SK-N-SH (cell line): Measurements from ENCODE around the gene ZFHX3. TPM values are rescaled to one million over a fixed set of nuclear protein-coding genes. Genes with fewer than 3 reads are reported as not detected.

Source experiments
- CTCF ChIA-PET: fragments of 300-600, 350-600 bp; formaldehyde crosslinking; extraction: SDS; loops from one replicate; lab custom pipeline; 2021; lab: Yijun Ruan, JAX
- POLR2A ChIA-PET: fragments of 350-600 bp; sonication (Branson Sonifier 250); formaldehyde crosslinking; extraction: SDS; loops from one replicate; lab custom pipeline; 2020; ENCODE audit warnings: antibody characterized with exemption, inconsistent platforms; lab: Yijun Ruan, JAX
- DNase-seq: peaks from one replicate; pipeline ENCODE4 v3.0.0; 2012
- H2AFZ ChIP-seq: fragments of 200-600 bp; sonication (generic); 2 replicates; pipeline ENCODE4 v1.8.1; 2016; ENCODE audit warnings: antibody characterized with exemption, mild to moderate bottlenecking, low read depth
- H3F3A ChIP-seq: fragments of 200-600 bp; sonication (generic); replicated peaks from 2 replicates; pipeline ENCODE3; 2016; ENCODE audit warnings: antibody characterized with exemption, mild to moderate bottlenecking; ENCODE audit not compliant: insufficient read depth
- H3K27ac ChIP-seq, 2 experiments: fragments of 200-500 bp in 1 of 2; fragments of 200-600 bp in 1 of 2; sonication (Bioruptor generic) in 1 of 2; sonication (generic), shearing (Covaris generic) in 1 of 2; 2 replicates each; pipeline versions ENCODE4 v1.5.1 to v1.6.1; 2014 to 2016; ENCODE audit warnings: low read depth in 2 of 2, inconsistent platforms in 1 of 2, low read length in 1 of 2, mild to moderate bottlenecking in 1 of 2, mixed read lengths in 1 of 2
- H3K27me3 ChIP-seq: fragments of 200-600 bp; sonication (generic), shearing (Covaris generic); 2 replicates; pipeline ENCODE4 v1.6.1; 2016; ENCODE audit warnings: mixed run types; ENCODE audit not compliant: insufficient read depth
- H3K36me3 ChIP-seq, 2 experiments: fragments of 200-500 bp in 1 of 2; fragments of 200-600 bp in 1 of 2; sonication (Bioruptor generic) in 1 of 2; sonication (generic) in 1 of 2; replicated peaks in 1 of 2; 2 replicates each; pipeline versions ENCODE3 to v1.5.1; 2014 to 2016; ENCODE audit warnings: low read length in 1 of 2, mild to moderate bottlenecking in 1 of 2; ENCODE audit not compliant: insufficient read depth in 2 of 2, control insufficient read depth in 1 of 2
- H3K4me1 ChIP-seq, 2 experiments: fragments of 200-500 bp in 1 of 2; fragments of 200-600 bp in 1 of 2; sonication (Bioruptor generic) in 1 of 2; sonication (generic), shearing (Covaris generic) in 1 of 2; 2 replicates each; pipeline versions ENCODE4 v1.5.1 to v1.6.1; 2014 to 2016; ENCODE audit warnings: low read depth in 1 of 2, low read length in 1 of 2, mixed run types in 1 of 2; ENCODE audit not compliant: insufficient read depth in 2 of 2, control insufficient read depth in 1 of 2
- H3K4me2 ChIP-seq: fragments of 200-600 bp; sonication (generic), shearing (Covaris generic); 2 replicates; pipeline ENCODE4 v1.6.1; 2017; ENCODE audit warnings: mixed run types
- H3K4me3 ChIP-seq, 2 experiments: fragments of 200-500 bp in 1 of 2; fragments of 200-600 bp in 1 of 2; sonication (Bioruptor generic) in 1 of 2; sonication (generic), shearing (Covaris generic) in 1 of 2; 2 replicates each; pipeline versions ENCODE4 v1.5.1 to v1.8.1; 2014 to 2016; ENCODE audit warnings: low read depth in 2 of 2, inconsistent platforms in 1 of 2, low read length in 1 of 2, mild to moderate bottlenecking in 1 of 2, mixed read lengths in 1 of 2, moderate library complexity in 1 of 2
- H3K79me2 ChIP-seq: fragments of 200-600 bp; sonication (generic); 2 replicates; pipeline ENCODE4 v1.8.1; 2017; ENCODE audit warnings: mild to moderate bottlenecking; ENCODE audit not compliant: insufficient read depth
- H3K9ac ChIP-seq: fragments of 200-600 bp; sonication (generic); 2 replicates; pipeline ENCODE4 v1.6.1; 2017; ENCODE audit warnings: mixed run types
- H3K9me2 ChIP-seq: fragments of 200-600 bp; sonication (generic); 2 replicates; pipeline ENCODE4 v1.6.1; 2017; ENCODE audit warnings: mixed run types
- H3K9me3 ChIP-seq: fragments of 200-600 bp; sonication (generic); 2 replicates; pipeline ENCODE4 v1.6.1; 2017; ENCODE audit warnings: mixed run types, mild to moderate bottlenecking, moderate library complexity
- H4K20me1 ChIP-seq: fragments of 200-600 bp; sonication (generic); 2 replicates; pipeline ENCODE4 v1.6.1; 2017; ENCODE audit warnings: mild to moderate bottlenecking, mixed run types; ENCODE audit not compliant: insufficient read depth
- CHD2 ChIP-seq: fragments of 150-350 bp; IDR thresholded peaks from 2 replicates; pipeline ENCODE4 v1.6.1; 2018; ENCODE audit warnings: low read length; ENCODE audit not compliant: partially characterized antibody
- CTCF ChIP-seq: fragments of 200-600 bp; sonication (generic); IDR thresholded peaks from 2 replicates; pipeline ENCODE4 v1.6.1; 2017; ENCODE audit warnings: antibody characterized with exemption, mild to moderate bottlenecking, moderate library complexity
- EP300 ChIP-seq, 2 experiments: IDR thresholded peaks; 2 replicates each; pipeline versions ENCODE4 v1.4.0 to v1.6.1; 2012; ENCODE audit warnings: borderline replicate concordance in 1 of 2, low read depth in 1 of 2, low read length in 1 of 2
- FOXJ3 ChIP-seq: sonication (generic); formaldehyde crosslinking; IDR thresholded peaks from 2 replicates; pipeline ENCODE4 v1.5.1; 2020; ENCODE audit warnings: mild to moderate bottlenecking, missing genetic modification reagents
- FOXM1 ChIP-seq: IDR thresholded peaks from 2 replicates; pipeline ENCODE4 v1.4.0; 2012; ENCODE audit warnings: low read depth, mild to moderate bottlenecking
- GATA2 ChIP-seq: sonication (generic); formaldehyde crosslinking; IDR thresholded peaks from 2 replicates; pipeline ENCODE4 v1.5.0; 2020; ENCODE audit warnings: mild to moderate bottlenecking, missing genetic modification reagents
- MAX ChIP-seq: IDR thresholded peaks from 2 replicates; pipeline ENCODE4 v1.4.0; 2012; ENCODE audit warnings: low read depth
- MEF2A ChIP-seq: IDR thresholded peaks from 2 replicates; pipeline ENCODE4 v1.4.0; 2012; ENCODE audit warnings: low read depth, borderline replicate concordance
- MXI1 ChIP-seq: IDR thresholded peaks from 2 replicates; pipeline ENCODE4 v1.6.1; 2012; ENCODE audit warnings: mild to moderate bottlenecking, low read depth, low read length, improper control_type of control experiment
- POLR2AphosphoS5 ChIP-seq: IDR thresholded peaks from 2 replicates; pipeline ENCODE4 v1.6.1; 2012; ENCODE audit warnings: low read depth, low read length
- RCOR1 ChIP-seq: fragments of 150-350 bp; IDR thresholded peaks from 2 replicates; pipeline ENCODE4 v1.6.1; 2017; ENCODE audit warnings: antibody characterized with exemption, low read length
- SIN3A ChIP-seq: IDR thresholded peaks from 2 replicates; pipeline ENCODE4 v1.6.1; 2012; ENCODE audit warnings: low read depth, mild to moderate bottlenecking, low read length, moderate library complexity, borderline replicate concordance
- SMC3 ChIP-seq: IDR thresholded peaks from 2 replicates; pipeline ENCODE4 v1.6.1; 2012; ENCODE audit warnings: low read depth, low read length, improper control_type of control experiment
- TAF1 ChIP-seq: IDR thresholded peaks from 2 replicates; pipeline ENCODE4 v1.6.1; 2012; ENCODE audit warnings: low read depth, mild to moderate bottlenecking, low read length, moderate library complexity, borderline replicate concordance
- TCF12 ChIP-seq: IDR thresholded peaks from 2 replicates; pipeline ENCODE4 v1.4.0; 2012
- TEAD4 ChIP-seq: IDR thresholded peaks from 2 replicates; pipeline ENCODE4 v1.4.0; 2012; ENCODE audit warnings: mild to moderate bottlenecking, borderline replicate concordance; ENCODE audit not compliant: insufficient read depth
- YY1 ChIP-seq: IDR thresholded peaks from 2 replicates; pipeline ENCODE4 v1.4.0; 2012; ENCODE audit warnings: low read depth, mild to moderate bottlenecking
- WGBS: methylation state at CpG from one replicate; pipeline ENCODE4 v1.1.6; 2017; ENCODE audit warnings: low lambda C conversion rate; 5-methylcytosine and 5-hydroxymethylcytosine counted together
- polyA plus RNA-seq, 3 experiments: library from polyadenylated mRNA; depleted of rRNA; stranded (reverse); fragments of >200 nt; gene quantifications; 2 replicates each; pipeline ENCODE4 v1.2.3, GENCODE V29; 2012
- TF ChIP-seq, protein P1 (sequence below): fragments of 150-350 bp; IDR thresholded peaks from 2 replicates; pipeline ENCODE4 v1.6.1; 2016; ENCODE audit warnings: mild to moderate bottlenecking, low read depth, low read length
- TF ChIP-seq, protein P2 (sequence below): fragments of 150-350 bp; IDR thresholded peaks from 2 replicates; pipeline ENCODE4 v1.6.1; 2017; ENCODE audit warnings: antibody characterized with exemption, low read length, low read depth, borderline replicate concordance

Gene ZFHX3
- polyA plus RNA-seq, 1 of the 3 experiments (the other 2 are of a cell fraction): 2.0 TPM

DNA sequence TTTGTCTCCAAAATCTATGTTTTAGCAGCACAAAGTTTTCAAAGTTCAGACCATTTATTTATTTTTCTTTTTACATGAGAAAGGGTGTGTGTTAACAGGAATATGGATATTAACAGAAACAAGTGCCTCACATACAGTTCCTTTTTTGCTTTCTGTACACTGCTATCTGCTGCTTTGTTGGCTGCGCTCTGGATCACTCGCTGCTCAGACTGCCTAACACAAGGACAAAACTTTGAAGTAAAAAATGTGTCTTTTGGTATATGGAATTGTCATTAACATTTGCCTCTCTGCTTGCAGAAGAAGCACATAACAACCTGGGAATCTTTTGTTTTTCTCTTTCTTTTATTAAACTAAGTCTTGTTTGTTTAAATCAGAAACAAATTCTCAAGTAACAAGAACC is 262.8 kb downstream of the ZFHX3 start:
- ChIA-PET CTCF (interaction anchor here (0.7 to 1.0 kb wide), 2 partner anchors 47 to 134 kb away, joined by 3 to 4 read pairs; no protein-coding TSS in a partner anchor), POLR2A (no interaction called here)
- no peak overlapping the region for H3K27ac ChIP-seq
- H3F3A ChIP-seq: no peaks in the 10 kb centered on the region
- H3K4me3 ChIP-seq: no peak overlapping the region
- H3K4me2 ChIP-seq: no peak overlapping the region
- H3K9ac ChIP-seq: no peak overlapping the region
- H3K79me2 ChIP-seq: no peaks in the 10 kb centered on the region
- H4K20me1 ChIP-seq: no peaks in the 10 kb centered on the region
- DNase-seq: no peak
- no peak overlapping the region for H2AFZ ChIP-seq
- no peaks in the 10 kb centered on the region for H3K27me3 ChIP-seq
- H3K9me2 ChIP-seq: no peaks in the 10 kb centered on the region
- peaks cover 23 to 34% of the 10 kb centered on the region in 2 experiments for H3K36me3 ChIP-seq
- no peaks in the 10 kb centered on the region for H3K9me3 ChIP-seq
- TF ChIP-seq TCF12 (no peak), YY1 (no peak), CTCF (no peak), RCOR1 (no peak), MEF2A (no peak), MXI1 (no peak), SMC3 (no peak)
- TF ChIP-seq, protein P1, sequence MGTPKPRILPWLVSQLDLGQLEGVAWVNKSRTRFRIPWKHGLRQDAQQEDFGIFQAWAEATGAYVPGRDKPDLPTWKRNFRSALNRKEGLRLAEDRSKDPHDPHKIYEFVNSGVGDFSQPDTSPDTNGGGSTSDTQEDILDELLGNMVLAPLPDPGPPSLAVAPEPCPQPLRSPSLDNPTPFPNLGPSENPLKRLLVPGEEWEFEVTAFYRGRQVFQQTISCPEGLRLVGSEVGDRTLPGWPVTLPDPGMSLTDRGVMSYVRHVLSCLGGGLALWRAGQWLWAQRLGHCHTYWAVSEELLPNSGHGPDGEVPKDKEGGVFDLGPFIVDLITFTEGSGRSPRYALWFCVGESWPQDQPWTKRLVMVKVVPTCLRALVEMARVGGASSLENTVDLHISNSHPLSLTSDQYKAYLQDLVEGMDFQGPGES: no peak
- WGBS: 96% methylated on average over 2 of the region's 2 CpGs
- H3K4me1 ChIP-seq: peaks cover 0 to 6% of the 10 kb centered on the region in 2 experiments; a peak in 1 of 4 replicates

DNA sequence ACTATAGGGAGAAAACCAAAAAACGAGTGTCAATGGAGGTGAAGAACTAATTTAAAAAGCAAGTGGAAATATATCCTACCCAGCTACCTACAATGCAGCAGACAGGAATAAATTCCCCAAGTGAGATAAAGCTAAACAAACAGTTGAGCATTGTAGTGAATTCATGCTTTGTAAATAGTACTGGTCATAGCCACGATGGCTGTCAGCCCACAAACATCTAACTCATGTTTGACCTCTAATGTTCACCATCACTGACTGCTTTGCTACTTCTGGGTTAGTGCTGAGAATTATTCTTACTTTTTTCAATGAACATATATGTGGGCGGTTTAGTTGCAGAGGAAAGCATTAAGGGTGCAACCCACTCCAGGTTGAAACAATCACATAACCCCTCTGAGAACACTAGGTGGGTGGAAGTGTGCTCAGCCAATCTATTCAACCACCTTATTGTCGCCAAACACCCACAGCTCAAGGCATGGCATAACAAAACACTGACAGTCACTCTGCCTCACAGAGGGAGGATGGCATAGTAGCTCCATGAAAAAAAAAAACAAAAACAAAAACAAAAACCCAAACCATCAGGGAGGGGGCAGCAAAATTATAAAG is 264.1 kb downstream of the ZFHX3 start:
- 95% methylated on average over 4 of the region's 4 CpGs for WGBS
- H3K4me3 ChIP-seq: no peak overlapping the region
- H3K27ac ChIP-seq: no peak overlapping the region
- H2AFZ ChIP-seq: no peak overlapping the region
- ChIA-PET POLR2A (no interaction called here), CTCF (no interaction called here)
- H3K9ac ChIP-seq: no peak overlapping the region
- no peaks in the 10 kb centered on the region for H3K79me2 ChIP-seq
- no peak overlapping the region for H3K4me2 ChIP-seq
- no peaks in the 10 kb centered on the region for H4K20me1 ChIP-seq
- no peaks in the 10 kb centered on the region for H3F3A ChIP-seq
- DNase-seq: no peak
- no peaks in the 10 kb centered on the region for H3K9me2 ChIP-seq
- no peaks in the 10 kb centered on the region for H3K27me3 ChIP-seq
- no peaks in the 10 kb centered on the region for H3K9me3 ChIP-seq
- peaks cover 0 to 6% of the 10 kb centered on the region in 2 experiments; a peak in 1 of 4 replicates for H3K4me1 ChIP-seq
- peaks cover 23 to 27% of the 10 kb centered on the region in 2 experiments for H3K36me3 ChIP-seq
- TF ChIP-seq RCOR1 (no peak), FOXM1 (no peak), CHD2 (no peak), POLR2AphosphoS5 (no peak), MAX (no peak), MEF2A (no peak), EP300 (IDR thresholded peaks at IDR 0.05; ENCODE audit: borderline replicate concordance in 1 of 2, low read depth in 1 of 2, low read length in 1 of 2) (no peak), SMC3 (no peak), FOXJ3 (no peak), TEAD4 (no peak), TAF1 (no peak), GATA2 (CRISPR knock-in tag) (no peak), CTCF (no peak), SIN3A (no peak)
- TF ChIP-seq, protein P1: no peak
- TF ChIP-seq, protein P2, sequence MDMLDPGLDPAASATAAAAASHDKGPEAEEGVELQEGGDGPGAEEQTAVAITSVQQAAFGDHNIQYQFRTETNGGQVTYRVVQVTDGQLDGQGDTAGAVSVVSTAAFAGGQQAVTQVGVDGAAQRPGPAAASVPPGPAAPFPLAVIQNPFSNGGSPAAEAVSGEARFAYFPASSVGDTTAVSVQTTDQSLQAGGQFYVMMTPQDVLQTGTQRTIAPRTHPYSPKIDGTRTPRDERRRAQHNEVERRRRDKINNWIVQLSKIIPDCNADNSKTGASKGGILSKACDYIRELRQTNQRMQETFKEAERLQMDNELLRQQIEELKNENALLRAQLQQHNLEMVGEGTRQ: no peak
